ENCODE measurements around the gene REV1. TPM values are rescaled to one million over a fixed set of nuclear protein-coding genes. Genes with fewer than 3 reads are reported as not detected.
"Not testable (repeated sequence)": the region's sequence is repeated elsewhere in the genome, so short reads cannot be mapped to it uniquely, and the experiment has no call there.

The REV1 gene
- total RNA-seq, 1 donor from 2014 or later, result 34.0 TPM

DNA sequence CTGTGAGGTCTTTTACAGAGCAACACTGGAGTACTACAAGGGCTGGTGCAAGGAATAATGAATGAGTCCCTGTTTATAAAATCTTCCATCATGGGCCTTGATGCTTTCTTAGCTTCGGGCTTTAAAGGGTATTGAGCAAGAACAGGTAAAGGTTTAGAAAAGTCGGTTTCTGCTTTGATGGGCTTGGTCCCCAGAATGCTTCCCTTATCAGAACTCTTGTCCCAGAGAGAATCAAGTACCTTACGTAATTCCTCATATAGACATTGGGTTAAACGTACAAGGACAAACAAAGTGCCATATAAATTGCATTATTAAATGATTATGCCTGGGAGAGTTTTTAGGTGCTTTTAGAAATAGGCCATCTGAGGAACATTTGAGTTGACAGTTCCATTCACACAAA lies 24.5 kb upstream of the REV1 start:
- TF ChIP-seq CTCF (conservative IDR thresholded peaks at IDR 0.05; ENCODE audit: low read depth, low read length), result no peak
- no peak for DNase-seq (ENCODE audit: low read depth)
- no peak overlapping the region for H3K4me3 ChIP-seq (ENCODE audit: low read depth, low read length)

DNA sequence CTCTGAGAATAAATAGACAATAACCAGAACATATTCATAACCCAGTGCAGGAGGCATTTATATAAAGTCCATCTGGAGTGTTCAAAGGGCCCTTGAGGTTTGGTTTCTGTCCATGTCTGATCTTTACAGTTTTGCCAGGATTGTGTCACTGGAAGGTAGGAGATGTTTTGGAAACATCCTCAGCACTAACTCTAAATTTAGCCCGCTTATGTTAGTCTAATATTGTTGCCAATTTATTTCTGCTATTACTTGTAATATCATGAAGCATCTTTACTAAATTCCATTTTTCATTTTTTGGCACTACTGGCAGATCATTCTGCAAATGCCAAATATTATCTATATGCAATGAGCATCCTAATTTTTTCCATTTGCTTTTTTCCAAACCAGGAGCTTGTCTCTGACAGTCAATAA lies 22.4 kb upstream of the REV1 start:
- no peak for DNase-seq (ENCODE audit: low read depth)
- H3K4me3 ChIP-seq (ENCODE audit: low read depth, low read length), result no peak overlapping the region
- no peak for TF ChIP-seq CTCF (conservative IDR thresholded peaks at IDR 0.05; ENCODE audit: low read depth, low read length)

DNA sequence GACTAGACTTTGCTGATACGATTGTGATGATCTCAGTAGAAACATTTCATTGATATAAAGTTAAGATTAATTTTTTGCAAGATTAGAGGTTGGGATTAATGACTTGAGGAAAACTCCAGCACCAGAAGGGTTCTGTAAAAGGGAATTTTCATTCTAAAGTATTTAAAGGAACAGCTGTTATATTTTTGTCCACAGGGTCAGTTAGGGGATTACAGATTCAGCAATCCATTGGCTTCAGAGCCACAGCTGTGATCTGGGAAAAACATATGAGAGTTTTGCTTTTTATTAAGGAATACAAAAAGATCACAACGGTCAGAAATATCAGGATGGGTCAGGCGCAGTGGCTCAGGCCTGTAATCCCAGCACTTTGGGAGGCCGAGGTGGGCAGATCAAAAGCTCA lies 19.6 kb upstream of the REV1 start:
- no peak for TF ChIP-seq CTCF (conservative IDR thresholded peaks at IDR 0.05; ENCODE audit: low read depth, low read length)
- no peak overlapping the region for H3K4me3 ChIP-seq (ENCODE audit: low read depth, low read length)

GRCh38 chr2:99507937-99508818 lies 18.4 kb upstream of the REV1 start:
- no peak overlapping the region for H3K4me3 ChIP-seq (ENCODE audit: low read depth, low read length)
- no peak for DNase-seq (ENCODE audit: low read depth)
- TF ChIP-seq CTCF (conservative IDR thresholded peaks at IDR 0.05; ENCODE audit: low read depth, low read length), result no peak

More for the DNA sequence above, 19.6 kb upstream of the REV1 start:
- no peak for DNase-seq (ENCODE audit: low read depth)

- no peak for DNase-seq (ENCODE audit: low read depth)
- H3K4me3 ChIP-seq (ENCODE audit: low read depth, low read length), result no peak overlapping the region
- TF ChIP-seq CTCF (conservative IDR thresholded peaks at IDR 0.05; ENCODE audit: low read depth, low read length), result no peak
These were observed 15.2 kb upstream of the REV1 start for GRCh38 chr2:99504844-99505584.

DNA sequence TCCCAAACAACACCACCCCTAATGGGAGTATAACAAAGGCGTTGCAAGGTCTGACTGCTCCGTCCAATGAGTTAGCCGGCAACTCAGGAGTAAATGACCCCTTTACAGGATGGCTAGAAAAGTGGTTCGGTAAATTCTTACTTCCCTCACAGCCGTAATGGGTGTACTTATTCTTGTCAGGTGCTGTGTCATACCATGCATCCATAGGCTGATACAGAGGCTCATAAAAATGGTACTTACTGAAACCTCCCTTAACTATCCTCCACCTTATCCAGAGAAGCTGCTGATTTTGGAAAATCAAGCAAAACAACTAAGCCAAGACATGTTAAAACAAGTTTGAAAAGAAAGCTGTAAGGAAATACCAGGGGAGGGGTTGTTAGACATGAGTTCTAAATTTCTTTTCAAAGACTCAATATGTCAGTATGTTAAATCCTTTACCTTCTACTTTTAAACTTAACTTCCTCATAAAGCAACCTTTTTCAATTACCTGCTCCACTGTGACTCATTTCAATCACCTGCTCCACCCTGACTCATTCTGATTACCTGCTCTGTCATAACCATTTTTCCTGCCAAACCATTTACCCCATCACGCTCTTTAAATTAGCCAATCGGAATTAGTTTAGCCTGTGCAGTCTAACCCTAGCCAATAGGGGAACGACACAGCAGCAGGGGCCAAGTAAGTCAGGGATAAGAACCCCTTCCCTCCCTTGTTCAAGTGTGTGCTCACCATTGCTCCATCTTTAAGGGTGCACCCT lies 14.0 kb upstream of the REV1 start:
- not testable (repeated sequence) for H3K4me3 ChIP-seq (ENCODE audit: low read depth, low read length); DNase-seq (ENCODE audit: low read depth)

GRCh38 chr2:99496021-99496420 lies 6.2 kb upstream of the REV1 start:
- TF ChIP-seq CTCF (conservative IDR thresholded peaks at IDR 0.05; ENCODE audit: low read depth, low read length), result no peak

More at GRCh38 chr2:99496021-99496420, 6.2 kb upstream of the REV1 start:
- no peak overlapping the region for H3K4me3 ChIP-seq (ENCODE audit: low read depth, low read length)
- DNase-seq (ENCODE audit: low read depth), result no peak

All from epithelial cell of proximal tubule (primary cell).